H1 (cell line): ENCODE results near the gene RNU2-1. TPM values are rescaled to one million over a fixed set of nuclear protein-coding genes. Genes with fewer than 3 reads are reported as not detected.
A peak's percentile ranks its signal among the peaks of the same experiment; 100 is the strongest.

ENCODE experiments used
- CTCF ChIA-PET: fragments of 300-600 bp; sonication (Branson Sonifier 250); formaldehyde crosslinking; loops from one replicate; lab custom pipeline; 2021; ENCODE audit not compliant: partially characterized antibody; lab: Charles Lee
- POLR2A ChIA-PET: fragments of 300-600 bp; sonication (Branson Sonifier 250); formaldehyde crosslinking; loops from one replicate; lab custom pipeline; 2021; ENCODE audit warnings: inconsistent platforms; ENCODE audit not compliant: partially characterized antibody; lab: Charles Lee
- DNase-seq, 2 experiments: peaks; one replicate each; pipeline versions ENCODE4 v3.0.0 to v3.0.0-alpha.2; 2010 to 2022; ENCODE audit warnings: low spot score in 2 of 2, low read depth in 1 of 2, mixed read lengths in 1 of 2
- FAIRE-seq: peaks from 2 replicates; lab custom pipeline; 2011; peaks lifted over from hg19 to GRCh38; lab: Jason Lieb, UNC
- H2AFZ ChIP-seq: 2 replicates; pipeline ENCODE4 v1.8.1; 2012; ENCODE audit warnings: low read length, inconsistent platforms
- H2AK5ac ChIP-seq: 2 replicates; pipeline ENCODE4 v1.6.1; 2013; ENCODE audit warnings: low read depth, low read length
- H2BK120ac ChIP-seq: replicated peaks from 2 replicates; pipeline ENCODE3; 2013; ENCODE audit warnings: low read depth, low read length, inconsistent platforms
- H2BK12ac ChIP-seq: 2 replicates; pipeline ENCODE4 v1.6.1; 2013; ENCODE audit warnings: low read depth, low read length
- H2BK15ac ChIP-seq: 2 replicates; pipeline ENCODE4 v1.6.1; 2013; ENCODE audit warnings: low read length
- H2BK20ac ChIP-seq: 2 replicates; pipeline ENCODE4 v1.6.1; 2013; ENCODE audit warnings: low read length
- H2BK5ac ChIP-seq: 2 replicates; pipeline ENCODE4 v1.6.1; 2013; ENCODE audit warnings: low read depth, low read length
- H3K14ac ChIP-seq: 2 replicates; pipeline ENCODE4 v1.6.1; 2013; ENCODE audit warnings: inconsistent platforms; ENCODE audit not compliant: insufficient read length
- H3K18ac ChIP-seq: 2 replicates; pipeline ENCODE4 v1.6.1; 2013; ENCODE audit warnings: low read length; ENCODE audit errors: extremely low read depth
- H3K23ac ChIP-seq: 2 replicates; pipeline ENCODE4 v1.6.1; 2013; ENCODE audit warnings: inconsistent platforms; ENCODE audit not compliant: insufficient read length
- H3K23me2 ChIP-seq: 2 replicates; pipeline ENCODE4 v1.6.1; 2013; ENCODE audit warnings: low read depth, low read length
- H3K27ac ChIP-seq: 2 replicates; pipeline ENCODE4 v1.6.1; 2011; ENCODE audit warnings: low read depth, low read length, inconsistent platforms
- H3K27me3 ChIP-seq, 4 experiments: replicated peaks in 1 of 4; 1 replicate in 1 of 4; 2 replicates in 3 of 4; pipeline versions ENCODE4 v1.6.1 to v1.8.1; 2011 to 2013; ENCODE audit warnings: low read length in 3 of 4, mild to moderate bottlenecking in 3 of 4, inconsistent platforms in 2 of 4, mixed read lengths in 2 of 4, moderate library complexity in 1 of 4; ENCODE audit not compliant: control insufficient read depth in 3 of 4, insufficient read depth in 3 of 4; ENCODE audit errors: extremely low read depth in 1 of 4
- H3K36me3 ChIP-seq, 4 experiments: 2 replicates each; pipeline versions ENCODE4 v1.6.1 to v1.8.1; 2011 to 2013; ENCODE audit warnings: mild to moderate bottlenecking in 4 of 4, low read length in 3 of 4, moderate library complexity in 2 of 4, control low read depth in 1 of 4, inconsistent platforms in 1 of 4; ENCODE audit not compliant: insufficient read depth in 4 of 4, control insufficient read depth in 2 of 4
- H3K4ac ChIP-seq: replicated peaks from 2 replicates; pipeline ENCODE3; 2013; ENCODE audit warnings: low read length, low read depth, mixed read lengths, inconsistent platforms; ENCODE audit not compliant: insufficient read length
- H3K4me1 ChIP-seq, 4 experiments: replicated peaks in 1 of 4; 1 replicate in 1 of 4; 2 replicates in 3 of 4; pipeline versions ENCODE4 v1.6.1 to v1.8.1; 2011 to 2013; ENCODE audit warnings: low read length in 3 of 4, inconsistent platforms in 2 of 4, mixed read lengths in 1 of 4; ENCODE audit not compliant: insufficient read depth in 4 of 4, control insufficient read depth in 3 of 4
- H3K4me2 ChIP-seq, 2 experiments: 2 replicates each; pipeline versions ENCODE4 v1.6.1 to v1.8.1; 2011 to 2013; ENCODE audit warnings: low read depth in 2 of 2, low read length in 2 of 2, control low read depth in 1 of 2, inconsistent platforms in 1 of 2, mild to moderate bottlenecking in 1 of 2; ENCODE audit not compliant: insufficient read depth in 1 of 2
- H3K4me3 ChIP-seq, 4 experiments: fragments of 200-600, 300-600 bp in 1 of 4; sonication (generic), shearing (Covaris generic), sonication (Bioruptor Twin) in 1 of 4; 2 replicates each; pipeline versions ENCODE4 v1.5.1 to v1.8.1; 2011 to 2016; ENCODE audit warnings: low read length in 4 of 4, low read depth in 3 of 4, control low read depth in 2 of 4, inconsistent platforms in 2 of 4, mild to moderate bottlenecking in 2 of 4, mixed read lengths in 1 of 4, moderate library complexity in 1 of 4; ENCODE audit not compliant: insufficient read depth in 2 of 4; ENCODE audit errors: extremely low read depth in 1 of 4
- H3K56ac ChIP-seq: replicated peaks from 2 replicates; pipeline ENCODE3; 2013; ENCODE audit warnings: low read depth, mild to moderate bottlenecking, mixed read lengths, low read length, inconsistent platforms; ENCODE audit not compliant: insufficient read length
- H3K79me1 ChIP-seq: 2 replicates; pipeline ENCODE4 v1.6.1; 2013; ENCODE audit warnings: low read depth, low read length, control low read depth
- H3K79me2 ChIP-seq, 2 experiments: 2 replicates each; pipeline versions ENCODE4 v1.6.1 to v1.8.1; 2012 to 2013; ENCODE audit warnings: low read length in 2 of 2, mild to moderate bottlenecking in 2 of 2, inconsistent platforms in 1 of 2; ENCODE audit not compliant: insufficient read depth in 2 of 2, control insufficient read depth in 1 of 2
- H3K9ac ChIP-seq, 4 experiments: replicated peaks in 1 of 4; 1 replicate in 1 of 4; 2 replicates in 3 of 4; pipeline versions ENCODE4 v1.6.1 to v1.8.1; 2011 to 2013; ENCODE audit warnings: low read depth in 3 of 4, low read length in 3 of 4, control low read depth in 2 of 4, mild to moderate bottlenecking in 2 of 4, moderate library complexity in 2 of 4, inconsistent platforms in 1 of 4; ENCODE audit errors: extremely low read depth in 1 of 4
- H3K9me3 ChIP-seq, 2 experiments: 2 replicates each; pipeline versions ENCODE4 v1.6.1 to v1.8.1; 2012 to 2013; ENCODE audit warnings: mild to moderate bottlenecking in 2 of 2, moderate library complexity in 2 of 2, control low read depth in 1 of 2, inconsistent platforms in 1 of 2, low read depth in 1 of 2, low read length in 1 of 2, mixed read lengths in 1 of 2; ENCODE audit not compliant: insufficient read depth in 2 of 2
- H4K20me1 ChIP-seq, 2 experiments: replicated peaks in 1 of 2; 2 replicates each; pipeline versions ENCODE3 to v1.8.1; 2011 to 2013; ENCODE audit warnings: inconsistent platforms in 2 of 2, low read length in 2 of 2, mild to moderate bottlenecking in 1 of 2; ENCODE audit not compliant: insufficient read depth in 2 of 2, control insufficient read depth in 1 of 2
- H4K5ac ChIP-seq: 2 replicates; pipeline ENCODE4 v1.6.1; 2013; ENCODE audit warnings: low read length, low read depth, mixed read lengths, inconsistent platforms; ENCODE audit not compliant: insufficient read length
- H4K8ac ChIP-seq: 2 replicates; pipeline ENCODE4 v1.8.0; 2013; ENCODE audit warnings: mild to moderate bottlenecking, moderate library complexity, low read length, inconsistent platforms; ENCODE audit not compliant: insufficient read depth; ENCODE audit errors: extremely low read depth
- H4K91ac ChIP-seq: replicated peaks from 2 replicates; pipeline ENCODE3; 2013; ENCODE audit warnings: low read length, mixed read lengths, inconsistent platforms; ENCODE audit not compliant: insufficient read length
- ATF2 ChIP-seq: IDR thresholded peaks from 2 replicates; pipeline ENCODE4 v1.6.1; 2012; ENCODE audit warnings: low read length, inconsistent platforms
- CBX5 ChIP-seq: fragments of 300-800, 300-1000 bp; sonication (generic); IDR thresholded peaks from 2 replicates; pipeline ENCODE4 v1.7.1; 2016; ENCODE audit warnings: antibody characterized with exemption, low read length, low read depth
- CTCF ChIP-seq, 3 experiments: IDR thresholded peaks; 1 replicate in 2 of 3; 2 replicates in 1 of 3; pipeline versions ENCODE4 v1.5.1 to v1.6.1; 2011; ENCODE audit warnings: low read length in 3 of 3, mild to moderate bottlenecking in 3 of 3, inconsistent platforms in 2 of 3, low read depth in 1 of 3, moderate library complexity in 1 of 3; ENCODE audit not compliant: insufficient read depth in 1 of 3; ENCODE audit errors: control extremely low read depth in 1 of 3
- HDAC6 ChIP-seq: IDR thresholded peaks from one replicate; pipeline ENCODE4 v1.7.1; 2012; ENCODE audit warnings: low read depth, mild to moderate bottlenecking, inconsistent platforms, low read length, moderate library complexity
- MAFK ChIP-seq: IDR thresholded peaks from 2 replicates; pipeline ENCODE4 v1.6.1; 2012; ENCODE audit warnings: low read depth, mild to moderate bottlenecking, improper control_type of control experiment, low read length
- NANOG ChIP-seq: IDR thresholded peaks from 2 replicates; pipeline ENCODE4 v1.6.1; 2011; ENCODE audit warnings: low read length, low read depth, mild to moderate bottlenecking, inconsistent platforms; ENCODE audit not compliant: insufficient read depth, poor library complexity, severe bottlenecking
- SIX5 ChIP-seq: IDR thresholded peaks from 2 replicates; pipeline ENCODE4 v1.6.1; 2011; ENCODE audit warnings: mild to moderate bottlenecking, low read depth, low read length
- SP2 ChIP-seq: IDR thresholded peaks from 2 replicates; pipeline ENCODE4 v1.6.1; 2012; ENCODE audit warnings: mild to moderate bottlenecking, low read length, inconsistent platforms
- SRF ChIP-seq: IDR thresholded peaks from 2 replicates; pipeline ENCODE4 v1.6.1; 2011; ENCODE audit warnings: mild to moderate bottlenecking, low read depth, low read length, moderate library complexity
- WGBS, 2 experiments: shearing (Covaris generic) in 1 of 2; methylation state at CpG; one replicate each; pipeline versions ENCODE4 v1.1.6 to v1.1.7; 2013 to 2015; ENCODE audit warnings: low lambda C conversion rate in 2 of 2, mixed read lengths in 2 of 2, inconsistent platforms in 1 of 2, low coverage in 1 of 2, missing lambda C conversion rate in 1 of 2; ENCODE audit not compliant: insufficient replicate concordance in 2 of 2, insufficient coverage in 1 of 2, insufficient read length in 1 of 2; ENCODE audit errors: extremely low coverage in 1 of 2, missing lambda C conversion rate in 1 of 2; 5-methylcytosine and 5-hydroxymethylcytosine counted together
- polyA plus RNA-seq, 7 experiments: library from polyadenylated mRNA; depleted of rRNA in 3 of 7; stranded (reverse) in 5 of 7; unstranded in 2 of 7; fragments of >200 nt in 5 of 7; fragments of 200-250 nt in 2 of 7; gene quantifications; 1 replicate in 5 of 7; 2 replicates in 1 of 7; 4 replicates in 1 of 7; pipeline versions ENCODE4 v1.2.1 to v1.2.3, GENCODE V29; 2011 to 2013; ENCODE audit warnings: missing spikeins in 2 of 7, mixed read lengths in 2 of 7
- total RNA-seq: library from RNA; stranded (reverse); fragmentation: NEBNext Ultra II Directional; extraction: Animal tissue kit (Norgen Biotek cat#: 25700); gene quantifications from 2 replicates; pipeline ENCODE4 v1.2.1, GENCODE V29; 2021

The RNU2-1 gene
- total and polyA plus RNA-seq, 2 of the 8 experiments (the other 6 are each of a cell fraction or from before 2014, with no cell fraction given) = 2,508 TPM; not detected in 1

- Histone ChIP-seq H3K79me2 (no peaks in the 10 kb centered on the region), H2AFZ (0 out of 2 replicates have a peak overlapping the region, but pooled peaks have one; percentile 58)
- no peak for DNase-seq
- TF ChIP-seq SRF (no peak), CTCF (IDR thresholded peaks at IDR 0.05; ENCODE audit: control extremely low read depth in 1 of 3, insufficient read depth in 1 of 3, low read depth in 1 of 3, low read length in 3 of 3) (no peak), SP2 (no peak), HDAC6 (no peak), CBX5 (no peak), NANOG (no peak), SIX5 (no peak), MAFK (no peak), ATF2 (no peak)
Observed at GRCh38 chr17:43211123-43211479, 22.7 kb downstream of the RNU2-1 start.

More at GRCh38 chr17:43211123-43211479, 22.7 kb downstream of the RNU2-1 start:
- Histone ChIP-seq H3K23ac (no peak overlapping the region), H3K36me3 (peaks cover 0 to 2% (median 0%) of the 10 kb centered on the region in 4 experiments; a peak in 2 of 8 replicates), H3K4me1 (peaks cover 0 to 5% (median 3%) of the 10 kb centered on the region in 4 experiments; a peak in 4 of 7 replicates), H2BK120ac (no peak overlapping the region), H3K4ac (no peak overlapping the region), H3K23me2 (peaks cover 8% of the 10 kb centered on the region; the same call in 1 of the 2 replicates), H3K4me3 (peak overlapping the region; percentile 59 to 82 (median 76)), H4K8ac (no peak overlapping the region), H3K56ac (no peak overlapping the region), H3K9me3 (no peaks in the 10 kb centered on the region), H2BK5ac (no peak overlapping the region), H2AK5ac (no peak overlapping the region), H3K14ac (no peak overlapping the region), H2BK20ac (no peak overlapping the region), H3K9ac (peak overlapping the region in 1 of 4 experiments; percentile 56; a peak in 1 of 7 replicates), H4K91ac (no peak overlapping the region), H2BK12ac (no peak overlapping the region), H3K79me1 (no peaks in the 10 kb centered on the region), H3K18ac (no peak overlapping the region), H2BK15ac (no peak overlapping the region), H3K27me3 (peaks cover 0 to 2% (median 0%) of the 10 kb centered on the region in 4 experiments; a peak in 1 of 7 replicates), H3K27ac (no peak overlapping the region), H4K20me1 (no peaks in the 10 kb centered on the region), H4K5ac (no peak overlapping the region), H3K4me2 (peak overlapping the region; percentile 69 to 91)
- 73% methylated on average over 2 of the region's 2 CpGs; no CpG with 5 or more reads in 1 of the 2 experiments for WGBS, 2 experiments
- ChIA-PET CTCF (interaction anchor here (0.8 to 1.3 kb wide), 4 partner anchors 18 to 187 kb away, joined by 3 to 5 read pairs (median 3); no protein-coding TSS in a partner anchor), POLR2A (interaction anchor here (0.7 to 10.3 kb wide), 12 partner anchors 9 to 387 kb away, joined by 3 to 123 read pairs (median 3); partner anchors contain the start of genes BECN1 and RPL27)
- no peak for FAIRE-seq
